ENCODE results near the gene STPG3. TPM values are rescaled to one million over a fixed set of nuclear protein-coding genes. Genes with fewer than 3 reads are reported as not detected.

The STPG3 gene
- polyA plus RNA-seq, 2 of the 4 experiments (the other 2 are of a cell fraction): not detected

DNA sequence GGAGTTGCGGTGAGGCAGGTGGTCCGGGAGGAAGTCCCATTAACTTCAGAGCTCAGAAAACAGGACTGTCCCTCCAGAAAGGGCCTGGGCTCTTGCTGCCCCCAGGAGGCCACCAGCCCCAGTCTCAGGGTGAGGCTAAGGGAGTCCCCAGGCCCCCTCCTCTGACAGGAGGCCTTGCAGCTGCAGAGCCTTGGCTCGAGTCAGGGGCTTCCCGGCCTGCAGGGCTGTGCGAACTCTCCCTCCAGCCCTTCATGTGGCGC lies 3.2 kb upstream of the STPG3 start:
- Histone ChIP-seq H3K9me3 (no peaks in the 10 kb centered on the region), H3K4me2 (no peak overlapping the region), H3K4me1 (peaks cover 14% of the 10 kb centered on the region), H3K27ac (no peak overlapping the region), H3K4me3 (no peak overlapping the region)
- CTCF ChIA-PET: interaction anchor here (1.0 to 13.1 kb wide), 4 partner anchors 11 to 26 kb away, joined by 3 to 236 read pairs (median 8); partner anchors contain the start of gene NELFB
- POLR2A ChIA-PET: no interaction called here
- 94% methylated on average over 6 of the region's 6 CpGs for WGBS (ENCODE audit: missing lambda C conversion rate)
- no peak for ATAC-seq
- DNase-seq (ENCODE audit: low read depth in 1 of 2, low spot score in 1 of 2): no peak
- TF ChIP-seq, protein P1, sequence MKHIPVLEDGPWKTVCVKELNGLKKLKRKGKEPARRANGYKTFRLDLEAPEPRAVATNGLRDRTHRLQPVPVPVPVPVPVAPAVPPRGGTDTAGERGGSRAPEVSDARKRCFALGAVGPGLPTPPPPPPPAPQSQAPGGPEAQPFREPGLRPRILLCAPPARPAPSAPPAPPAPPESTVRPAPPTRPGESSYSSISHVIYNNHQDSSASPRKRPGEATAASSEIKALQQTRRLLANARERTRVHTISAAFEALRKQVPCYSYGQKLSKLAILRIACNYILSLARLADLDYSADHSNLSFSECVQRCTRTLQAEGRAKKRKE (CRISPR knock-in tag; IDR thresholded peaks at IDR 0.05; ENCODE audit: low read depth): no peak
- TF ChIP-seq TFCP2L1 (CRISPR knock-in tag; IDR thresholded peaks at IDR 0.05): no peak
- no peak for TF ChIP-seq RARB (CRISPR knock-in tag; IDR thresholded peaks at IDR 0.05)
- no peak for TF ChIP-seq EHF (CRISPR knock-in tag; IDR thresholded peaks at IDR 0.05)
- no peak for TF ChIP-seq HOXB5 (CRISPR knock-in tag; IDR thresholded peaks at IDR 0.05)
- no peak for TF ChIP-seq POLR2AphosphoS2 (conservative IDR thresholded peaks at IDR 0.05; ENCODE audit: low read length)
- TF ChIP-seq, protein P2, sequence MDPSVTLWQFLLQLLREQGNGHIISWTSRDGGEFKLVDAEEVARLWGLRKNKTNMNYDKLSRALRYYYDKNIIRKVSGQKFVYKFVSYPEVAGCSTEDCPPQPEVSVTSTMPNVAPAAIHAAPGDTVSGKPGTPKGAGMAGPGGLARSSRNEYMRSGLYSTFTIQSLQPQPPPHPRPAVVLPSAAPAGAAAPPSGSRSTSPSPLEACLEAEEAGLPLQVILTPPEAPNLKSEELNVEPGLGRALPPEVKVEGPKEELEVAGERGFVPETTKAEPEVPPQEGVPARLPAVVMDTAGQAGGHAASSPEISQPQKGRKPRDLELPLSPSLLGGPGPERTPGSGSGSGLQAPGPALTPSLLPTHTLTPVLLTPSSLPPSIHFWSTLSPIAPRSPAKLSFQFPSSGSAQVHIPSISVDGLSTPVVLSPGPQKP (IDR thresholded peaks at IDR 0.05; ENCODE audit: low read depth, low read length): no peak
- TF ChIP-seq RNF2 (IDR thresholded peaks at IDR 0.05; ENCODE audit: borderline replicate concordance, low read depth): no peak
- no peak for TF ChIP-seq MAZ (IDR thresholded peaks at IDR 0.05; ENCODE audit: borderline replicate concordance, low read depth, low read length)
- no peak for TF ChIP-seq PHF8 (IDR thresholded peaks at IDR 0.05; ENCODE audit: borderline replicate concordance, low read depth)
- no peak for TF ChIP-seq CEBPB (IDR thresholded peaks at IDR 0.05)
- no peak for TF ChIP-seq NPAS2 (CRISPR knock-in tag; IDR thresholded peaks at IDR 0.05; ENCODE audit: borderline replicate concordance)
- FAIRE-seq: no peak

DNA sequence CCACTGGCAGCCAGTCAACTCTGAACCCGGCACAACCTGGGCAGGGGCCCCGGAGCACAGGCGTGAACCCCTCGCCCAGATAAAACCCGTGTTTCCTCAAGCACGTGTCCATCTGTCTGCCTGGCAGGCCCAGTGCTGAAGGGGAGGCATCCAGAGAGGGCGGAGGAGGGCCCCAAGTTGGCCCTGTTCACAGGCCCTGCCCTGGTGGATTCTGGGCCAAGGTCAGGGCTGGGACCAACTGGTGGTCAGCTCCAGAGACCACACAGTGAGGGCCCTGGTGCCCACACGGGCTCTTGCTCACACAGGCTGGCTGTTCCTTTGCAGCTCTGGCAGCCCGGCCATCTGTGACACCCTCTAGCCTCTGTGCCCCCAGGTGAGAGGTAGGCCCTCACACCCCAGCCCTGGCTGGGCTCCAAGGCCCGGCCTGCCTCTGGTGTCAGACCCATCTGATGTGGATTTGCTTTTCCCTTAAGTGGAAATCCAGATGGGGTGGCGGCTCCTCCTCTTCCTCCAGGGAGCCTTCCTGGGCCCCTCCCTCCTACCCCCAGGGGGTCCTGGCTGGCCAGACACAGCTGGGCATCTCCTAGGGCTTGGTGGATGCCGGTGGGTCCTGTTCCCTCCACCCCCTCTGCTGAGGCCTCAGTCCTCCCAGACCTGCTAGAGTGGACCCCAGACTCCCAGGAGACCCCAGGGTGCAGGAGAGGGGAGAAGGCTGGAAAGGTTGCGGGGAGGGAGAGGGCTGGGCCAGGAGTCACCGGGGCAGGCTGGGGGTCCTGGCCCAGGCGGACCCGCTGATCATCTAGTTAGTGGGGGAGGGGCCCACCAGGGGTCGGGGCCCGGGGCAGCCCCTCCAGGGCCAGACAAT lies 525 bp upstream of the STPG3 start:
- Histone ChIP-seq H3K4me3 (no peak overlapping the region), H3K9me3 (no peaks in the 10 kb centered on the region), H3K4me2 (no peak overlapping the region), H3K27ac (0 out of 6 replicates have a peak overlapping the region, but pooled peaks of 1 of the 2 experiments have one; percentile 18), H3K4me1 (peaks cover 9% of the 10 kb centered on the region)
- FAIRE-seq (no peak), DNase-seq (ENCODE audit: low read depth in 1 of 2, low spot score in 1 of 2) (no peak), ATAC-seq (no peak)
- CTCF ChIA-PET: interaction anchor here (0.6 to 2.6 kb wide), 11 partner anchors 9 to 200 kb away, joined by 3 to 15 read pairs (median 3); partner anchors contain the start of gene TUBB4B
- POLR2A ChIA-PET: interaction anchor here (1.0 to 1.5 kb wide), 2 partner anchors 10 kb away, joined by 5 to 12 read pairs; partner anchors contain the start of gene TUBB4B
- WGBS (ENCODE audit: missing lambda C conversion rate): 89% methylated on average over 10 of the region's 18 CpGs
- TF ChIP-seq PHF8 (IDR thresholded peaks at IDR 0.05; ENCODE audit: borderline replicate concordance, low read depth) (no peak), CBX8 (IDR thresholded peaks at IDR 0.05) (no peak), GATA3 (IDR thresholded peaks at IDR 0.05; ENCODE audit: borderline replicate concordance) (no peak), TFCP2L1 (CRISPR knock-in tag; IDR thresholded peaks at IDR 0.05) (no peak), KDM1A (IDR thresholded peaks at IDR 0.05; ENCODE audit: low read depth) (no peak), JUNB (IDR thresholded peaks at IDR 0.05) (no peak), BHLHE40 (IDR thresholded peaks at IDR 0.05; ENCODE audit: low read depth, low read length) (no peak), ZFP36 (IDR thresholded peaks at IDR 0.05; ENCODE audit: borderline replicate concordance, partially characterized antibody) (no peak), SMC3 (IDR thresholded peaks at IDR 0.05) (no peak), FOSL2 (IDR thresholded peaks at IDR 0.05) (no peak), FOSL2 (CRISPR knock-in tag; IDR thresholded peaks at IDR 0.05) (no peak), CHD2 (IDR thresholded peaks at IDR 0.05; ENCODE audit: low read length, partially characterized antibody) (no peak), HOXB5 (CRISPR knock-in tag; IDR thresholded peaks at IDR 0.05) (no peak), JUN (IDR thresholded peaks at IDR 0.05) (no peak)
- TF ChIP-seq, protein P3, sequence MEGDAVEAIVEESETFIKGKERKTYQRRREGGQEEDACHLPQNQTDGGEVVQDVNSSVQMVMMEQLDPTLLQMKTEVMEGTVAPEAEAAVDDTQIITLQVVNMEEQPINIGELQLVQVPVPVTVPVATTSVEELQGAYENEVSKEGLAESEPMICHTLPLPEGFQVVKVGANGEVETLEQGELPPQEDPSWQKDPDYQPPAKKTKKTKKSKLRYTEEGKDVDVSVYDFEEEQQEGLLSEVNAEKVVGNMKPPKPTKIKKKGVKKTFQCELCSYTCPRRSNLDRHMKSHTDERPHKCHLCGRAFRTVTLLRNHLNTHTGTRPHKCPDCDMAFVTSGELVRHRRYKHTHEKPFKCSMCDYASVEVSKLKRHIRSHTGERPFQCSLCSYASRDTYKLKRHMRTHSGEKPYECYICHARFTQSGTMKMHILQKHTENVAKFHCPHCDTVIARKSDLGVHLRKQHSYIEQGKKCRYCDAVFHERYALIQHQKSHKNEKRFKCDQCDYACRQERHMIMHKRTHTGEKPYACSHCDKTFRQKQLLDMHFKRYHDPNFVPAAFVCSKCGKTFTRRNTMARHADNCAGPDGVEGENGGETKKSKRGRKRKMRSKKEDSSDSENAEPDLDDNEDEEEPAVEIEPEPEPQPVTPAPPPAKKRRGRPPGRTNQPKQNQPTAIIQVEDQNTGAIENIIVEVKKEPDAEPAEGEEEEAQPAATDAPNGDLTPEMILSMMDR (IDR thresholded peaks at IDR 0.05): no peak
